T-helper 1 cell (primary cell): ENCODE data around the gene CHCHD10.

Source experiments
- DNase-seq, 5 donors: peaks; one replicate each; pipeline ENCODE4 v3.0.0-alpha.2; 2012 to 2020

The CHCHD10 gene

GRCh38 chr22:23787600-23787896, 19.8 kb upstream of the CHCHD10 start:
- no peak for DNase-seq

- peak; percentile 77 to 90 (median 85) for DNase-seq
Observed at GRCh38 chr22:23786752-23787599, 19.2 kb upstream of the CHCHD10 start, which contains the start of gene SMARCB1. SMARCB1 (plus strand) TSS chr22:23786966; CDS start chr22:23787170, 204 bp downstream.

DNA sequence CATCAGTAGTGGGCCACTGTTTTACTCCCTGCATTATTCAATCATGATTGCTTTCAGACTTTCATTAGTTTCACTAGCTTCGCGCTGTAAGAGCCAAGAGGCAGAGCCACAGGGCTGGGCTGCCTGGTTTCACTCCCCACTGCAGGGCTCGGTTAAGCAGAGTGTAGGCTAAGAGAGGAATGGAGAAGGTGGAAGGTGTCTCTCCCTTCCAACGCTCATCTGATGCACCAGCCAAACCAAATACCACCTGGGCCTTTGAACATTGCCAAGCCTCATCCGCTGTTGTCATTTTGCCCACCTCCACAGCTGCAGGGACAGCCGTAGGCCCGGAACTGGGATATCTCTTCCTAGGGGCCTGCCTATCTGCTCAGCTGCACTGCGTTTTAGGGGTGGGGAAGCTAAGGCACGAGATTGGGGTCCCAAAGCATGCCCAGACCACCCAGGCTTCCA, 18.5 kb upstream of the CHCHD10 start:
- DNase-seq: no peak

- DNase-seq: no peak
Observed at GRCh38 chr22:23784215-23784732, 16.5 kb upstream of the CHCHD10 start.

GRCh38 chr22:23783265-23784150, 15.7 kb upstream of the CHCHD10 start:
- DNase-seq: no peak

- no peak for DNase-seq
Observed at GRCh38 chr22:23782703-23783102, 14.9 kb upstream of the CHCHD10 start.

DNA sequence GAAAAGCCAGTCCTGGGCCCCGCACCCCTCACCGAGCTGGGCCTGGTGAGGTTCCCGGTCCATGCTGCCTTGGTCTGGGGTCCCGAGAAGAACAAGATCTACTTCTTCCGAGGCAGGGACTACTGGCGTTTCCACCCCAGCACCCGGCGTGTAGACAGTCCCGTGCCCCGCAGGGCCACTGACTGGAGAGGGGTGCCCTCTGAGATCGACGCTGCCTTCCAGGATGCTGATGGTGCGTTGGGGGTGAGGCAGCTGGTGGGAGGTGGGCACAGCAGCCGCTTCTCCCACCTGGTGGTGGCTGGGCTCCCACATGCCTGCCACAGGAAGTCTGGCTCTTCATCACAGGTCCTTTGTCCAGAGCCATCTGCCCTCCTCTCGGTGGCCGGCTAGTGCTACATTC, 14.5 kb upstream of the CHCHD10 start:
- DNase-seq: no peak

DNA sequence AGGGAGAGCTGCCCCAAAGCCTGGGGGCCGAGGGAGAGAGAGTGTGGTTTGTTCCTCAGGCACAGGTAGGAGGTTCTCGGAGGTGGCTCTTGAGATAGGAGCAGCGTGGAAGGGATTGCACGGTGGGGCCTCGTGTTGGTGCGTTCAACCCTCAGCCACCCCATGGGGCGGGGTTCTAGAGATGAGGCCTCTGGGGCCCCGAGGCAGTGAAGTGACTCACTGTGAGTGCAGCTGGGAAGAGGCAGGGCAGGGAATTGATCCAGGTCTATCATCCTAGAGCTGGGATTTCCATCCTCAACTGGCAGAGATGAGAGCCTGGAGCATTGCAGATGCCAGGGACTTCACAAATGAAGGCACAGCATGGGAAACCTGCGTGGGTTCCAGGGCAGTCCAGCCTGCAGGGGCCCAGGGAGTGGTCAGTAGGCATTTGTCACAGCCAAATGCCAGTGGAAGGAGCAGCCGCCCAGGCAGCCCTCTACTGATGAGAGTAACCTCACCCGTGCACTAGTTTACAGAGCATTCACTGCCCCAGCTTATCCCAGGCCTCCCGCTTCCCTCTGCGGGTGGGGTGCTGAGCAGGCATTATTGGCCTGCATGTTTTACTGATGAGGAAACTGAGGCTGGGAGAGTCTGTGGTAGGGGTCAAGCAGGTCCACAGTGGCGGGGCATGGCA, 13.9 kb upstream of the CHCHD10 start:
- DNase-seq: no peak

DNA sequence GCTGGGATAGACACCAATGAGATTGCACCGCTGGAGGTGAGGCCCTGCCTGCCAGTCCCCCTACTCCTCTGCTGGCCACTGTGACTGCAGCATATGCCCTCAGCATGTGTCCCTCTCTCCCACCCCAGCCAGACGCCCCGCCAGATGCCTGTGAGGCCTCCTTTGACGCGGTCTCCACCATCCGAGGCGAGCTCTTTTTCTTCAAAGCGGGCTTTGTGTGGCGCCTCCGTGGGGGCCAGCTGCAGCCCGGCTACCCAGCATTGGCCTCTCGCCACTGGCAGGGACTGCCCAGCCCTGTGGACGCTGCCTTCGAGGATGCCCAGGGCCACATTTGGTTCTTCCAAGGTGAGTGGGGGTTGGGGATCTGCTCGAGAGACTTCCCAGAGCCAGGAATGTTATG, 13.3 kb upstream of the CHCHD10 start:
- no peak for DNase-seq

- DNase-seq: no peak
Observed at GRCh38 chr22:23780146-23780748, 12.5 kb upstream of the CHCHD10 start.

GRCh38 chr22:23779731-23780130, 12.0 kb upstream of the CHCHD10 start:
- DNase-seq: no peak

- DNase-seq: no peak
Observed at GRCh38 chr22:23779083-23779482, 11.3 kb upstream of the CHCHD10 start.

GRCh38 chr22:23778577-23778900, 10.8 kb upstream of the CHCHD10 start:
- no peak for DNase-seq

- DNase-seq: no peak
Observed at GRCh38 chr22:23777776-23778576, 10.2 kb upstream of the CHCHD10 start.

DNA sequence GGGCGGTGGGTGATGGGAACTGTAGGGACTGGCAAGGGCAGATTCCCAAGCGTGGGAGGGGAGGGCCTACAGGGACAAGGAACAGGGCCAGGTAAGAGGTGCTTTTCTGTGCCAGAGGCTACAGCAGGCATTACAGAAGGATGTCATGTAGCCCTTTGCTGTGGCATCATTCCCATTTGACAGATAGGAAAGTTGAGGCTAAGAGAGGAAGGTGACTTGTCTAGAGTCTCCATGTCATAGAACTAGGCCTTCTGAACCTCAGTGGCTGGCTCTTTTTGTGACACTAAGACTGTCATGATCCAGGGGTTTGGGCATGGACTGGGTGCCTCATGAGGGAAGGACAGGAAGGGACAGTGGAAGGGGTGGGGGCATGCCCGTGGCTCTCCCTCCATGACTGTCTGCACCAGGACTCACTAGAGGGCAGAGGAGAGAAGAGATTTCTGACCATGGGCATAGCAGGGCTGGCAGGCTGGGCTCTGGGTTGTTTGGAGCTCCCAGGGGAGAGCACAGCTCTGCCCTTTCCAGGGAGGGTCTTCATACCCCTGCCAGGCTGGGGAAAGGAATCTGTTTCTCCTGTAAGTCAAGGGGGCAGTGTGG, 8.1 kb upstream of the CHCHD10 start:
- no peak for DNase-seq

GRCh38 chr22:23774922-23775436, 7.2 kb upstream of the CHCHD10 start:
- no peak for DNase-seq

- no peak for DNase-seq
Observed at GRCh38 chr22:23774114-23774921, 6.5 kb upstream of the CHCHD10 start.

DNA sequence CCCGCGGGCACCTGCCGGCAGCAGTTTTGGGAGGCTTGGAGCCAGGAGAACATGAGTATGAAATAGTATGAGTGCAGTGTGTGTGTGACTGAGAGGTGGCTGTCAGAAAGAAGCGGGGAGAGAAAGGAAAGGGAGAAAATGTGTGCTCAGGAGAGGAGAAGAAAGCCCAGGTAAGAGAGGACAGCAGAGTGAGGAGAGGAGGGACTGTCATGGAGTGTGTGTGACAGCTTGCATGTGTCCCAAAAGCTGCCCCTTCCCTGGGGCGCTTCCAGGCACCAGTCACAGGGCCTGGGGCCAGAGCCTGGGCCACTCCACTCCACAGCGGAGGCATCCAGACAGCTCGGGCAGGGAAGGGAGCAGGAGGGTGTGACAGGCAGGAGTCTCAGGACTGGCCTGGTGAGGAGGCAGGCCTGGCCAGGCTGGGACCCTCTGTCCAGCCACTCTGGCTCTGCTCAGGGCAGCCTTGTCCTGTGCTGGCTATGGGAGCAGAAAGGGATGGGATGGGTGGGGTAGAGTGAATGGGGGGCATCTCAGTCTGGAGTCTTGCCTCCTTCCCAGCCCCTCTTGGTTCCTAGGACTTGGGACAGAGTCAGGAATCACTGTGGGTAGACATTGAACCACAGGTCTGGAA, 5.8 kb upstream of the CHCHD10 start:
- DNase-seq: no peak

GRCh38 chr22:23772649-23773473, 5.1 kb upstream of the CHCHD10 start, which contains the start of gene MMP11:
MMP11 (plus strand) TSS chr22:23772849; CDS start chr22:23772871, 22 bp downstream.
- peak; percentile 28 to 55 (median 35) for DNase-seq
